NCI-H748 (cell line): ENCODE data around the gene OSCP1.

ENCODE experiments used
- DNase-seq: peaks from one replicate; lab custom pipeline; 2025; ENCODE audit not compliant: unreplicated experiment; lab: John Stamatoyannopoulos, UW

OSCP1 gene

GRCh38 chr1:36411674-36412648 lies 38.3 kb downstream of the OSCP1 start:
- DNase-seq: peak; percentile 76

- DNase-seq: no peak
Observed at GRCh38 chr1:36408479-36408878, 41.8 kb downstream of the OSCP1 start.

- no peak for DNase-seq
Observed at GRCh38 chr1:36406440-36406839, 43.8 kb downstream of the OSCP1 start.

GRCh38 chr1:36402504-36402890 lies 47.8 kb downstream of the OSCP1 start:
- DNase-seq: no peak

- DNase-seq: no peak
Observed at GRCh38 chr1:36401602-36402503, 48.4 kb downstream of the OSCP1 start.

GRCh38 chr1:36400825-36401601 lies 49.2 kb downstream of the OSCP1 start:
- DNase-seq: no peak

GRCh38 chr1:36400514-36400824 lies 49.8 kb downstream of the OSCP1 start:
- no peak for DNase-seq

GRCh38 chr1:36398370-36398977 lies 51.8 kb downstream of the OSCP1 start:
- no peak for DNase-seq

GRCh38 chr1:36397378-36398230 lies 52.6 kb downstream of the OSCP1 start, which contains the start of gene LSM10:
Gene LSM10, minus strand, starts transcription at chr1:36397908. Its CDS starts 3,779 bp downstream, at chr1:36394129.
- DNase-seq: peak; percentile 89

GRCh38 chr1:36397083-36397377 lies 53.2 kb downstream of the OSCP1 start:
- no peak for DNase-seq

- DNase-seq: no peak
Observed at GRCh38 chr1:36396359-36396758, 53.9 kb downstream of the OSCP1 start.

- DNase-seq: no peak
Observed at GRCh38 chr1:36393686-36394085, 56.6 kb downstream of the OSCP1 start.

- DNase-seq: no peak
Observed at GRCh38 chr1:36392836-36393235, 57.4 kb downstream of the OSCP1 start.

GRCh38 chr1:36391271-36391670 lies 59.0 kb downstream of the OSCP1 start:
- no peak for DNase-seq

GRCh38 chr1:36390411-36390810 lies 59.8 kb downstream of the OSCP1 start:
- no peak for DNase-seq

- DNase-seq: no peak
Observed at GRCh38 chr1:36389999-36390398, 60.3 kb downstream of the OSCP1 start.

- DNase-seq: no peak
Observed at GRCh38 chr1:36389261-36389660, 61.0 kb downstream of the OSCP1 start.

GRCh38 chr1:36387141-36387949 lies 62.9 kb downstream of the OSCP1 start:
- no peak for DNase-seq
